Measurements from ENCODE around the gene AQP12B. TPM values are rescaled to one million over a fixed set of nuclear protein-coding genes. Genes with fewer than 3 reads are reported as not detected.

AQP12B gene
- total and polyA plus RNA-seq, 9 of the 15 experiments (the other 6 are each of a cell fraction or from before 2014, with no cell fraction given): not detected

GRCh38 chr2:240663546-240664190 is 19.0 kb downstream of the AQP12B start:
- no peaks in the 10 kb centered on the region for H3K4me1 ChIP-seq (replicated peaks in 1 of 2; ENCODE audit: control insufficient read depth in 2 of 2, insufficient read depth in 2 of 2, low read length in 2 of 2)
- H3K9ac ChIP-seq (ENCODE audit: insufficient read depth in 1 of 2, low read depth in 2 of 2, low read length in 2 of 2): no peak overlapping the region
- no peaks in the 10 kb centered on the region for H3K79me2 ChIP-seq (ENCODE audit: control insufficient read depth, insufficient read depth, low read length)
- BruUV-seq (replicated peaks): no TSS peak
- FAIRE-seq (no peak), ATAC-seq (no peak), DNase-seq (ENCODE audit: extremely low read depth in 1 of 4, low spot score in 3 of 4) (no peak)
- H4K20me1 ChIP-seq (replicated peaks; ENCODE audit: control insufficient read depth, insufficient read depth, low read length): no peaks in the 10 kb centered on the region
- no peaks in the 10 kb centered on the region; the same call in 1 of the 2 replicates for H3K9me3 ChIP-seq (replicated peaks; ENCODE audit: control insufficient read depth, insufficient read depth, low read depth, low read length)
- H3K27ac ChIP-seq (ENCODE audit: extremely low read depth, low read depth, low read length): no peak overlapping the region
- ChIA-PET POLR2A (no interaction called here), CTCF (ENCODE audit: low intra/inter-chr PET ratio) (no interaction called here)
- H3K4me2 ChIP-seq (ENCODE audit: insufficient read depth, low read length): no peak overlapping the region
- WGBS (ENCODE audit: insufficient coverage, low coverage, missing lambda C conversion rate): 0% methylated on average over 6 of the region's 6 CpGs
- no peak overlapping the region for H3K4me3 ChIP-seq
- no peaks in the 10 kb centered on the region for H3K36me3 ChIP-seq (ENCODE audit: control insufficient read depth, insufficient read depth, low read length)
- H3K27me3 ChIP-seq (ENCODE audit: control insufficient read depth in 2 of 2, insufficient read depth in 2 of 2, low read length in 2 of 2): no peaks in the 10 kb centered on the region
- in situ Hi-C loops (cut with MboI) (no loop called here), intact Hi-C loops (cut with micrococcal nuclease) (no loop called here)
- TF ChIP-seq ZBTB8A (IDR thresholded peaks at IDR 0.05; ENCODE audit: partially characterized antibody): no peak
- no peak for TF ChIP-seq ATF7 (IDR thresholded peaks at IDR 0.05)
- TF ChIP-seq ZSCAN29 (IDR thresholded peaks at IDR 0.05): no peak
- no peak for TF ChIP-seq ZNF384 (IDR thresholded peaks at IDR 0.05; ENCODE audit: low read depth, low read length)
- TF ChIP-seq ETV5 (CRISPR knock-in tag; IDR thresholded peaks at IDR 0.05; ENCODE audit: low read depth): no peak
- no peak for TF ChIP-seq SOX6 (IDR thresholded peaks at IDR 0.05)
- no peak for TF ChIP-seq NBN (IDR thresholded peaks at IDR 0.05; ENCODE audit: low read depth)
- TF ChIP-seq PHB2 (IDR thresholded peaks at IDR 0.05; ENCODE audit: low read depth): no peak
- H2AFZ ChIP-seq (ENCODE audit: low read depth, low read length): no peak overlapping the region
- no peaks in the 10 kb centered on the region for H3K9me1 ChIP-seq (ENCODE audit: control insufficient read depth, insufficient read depth, low read length)

GRCh38 chr2:240662681-240663080 is 20.0 kb downstream of the AQP12B start:
- H3K4me1 ChIP-seq (replicated peaks in 1 of 2; ENCODE audit: control insufficient read depth in 2 of 2, insufficient read depth in 2 of 2, low read length in 2 of 2): no peaks in the 10 kb centered on the region
- no peak overlapping the region for H2AFZ ChIP-seq (ENCODE audit: low read depth, low read length)
- H3K36me3 ChIP-seq (ENCODE audit: control insufficient read depth, insufficient read depth, low read length): no peaks in the 10 kb centered on the region
- no peak overlapping the region for H3K27ac ChIP-seq (ENCODE audit: extremely low read depth, low read depth, low read length)
- no TSS peak for BruUV-seq (replicated peaks)
- no peaks in the 10 kb centered on the region for H3K9me1 ChIP-seq (ENCODE audit: control insufficient read depth, insufficient read depth, low read length)
- in situ Hi-C loops (cut with MboI) (no loop called here), intact Hi-C loops (cut with micrococcal nuclease) (no loop called here)
- no peaks in the 10 kb centered on the region for H3K79me2 ChIP-seq (ENCODE audit: control insufficient read depth, insufficient read depth, low read length)
- H3K4me3 ChIP-seq: no peak overlapping the region
- no peak for DNase-seq (ENCODE audit: extremely low read depth in 1 of 4, low spot score in 3 of 4)
- POLR2A ChIA-PET: no interaction called here
- 0% methylated on average over 3 of the region's 3 CpGs for WGBS (ENCODE audit: insufficient coverage, low coverage, missing lambda C conversion rate)
- H4K20me1 ChIP-seq (replicated peaks; ENCODE audit: control insufficient read depth, insufficient read depth, low read length): no peaks in the 10 kb centered on the region
- no peaks in the 10 kb centered on the region; the same call in 1 of the 2 replicates for H3K9me3 ChIP-seq (replicated peaks; ENCODE audit: control insufficient read depth, insufficient read depth, low read depth, low read length)
- no peak for FAIRE-seq
- no peak overlapping the region for H3K4me2 ChIP-seq (ENCODE audit: insufficient read depth, low read length)
- CTCF ChIA-PET (ENCODE audit: low intra/inter-chr PET ratio): no interaction called here
- no peak overlapping the region for H3K9ac ChIP-seq (ENCODE audit: insufficient read depth in 1 of 2, low read depth in 2 of 2, low read length in 2 of 2)
- ATAC-seq: no peak
- no peaks in the 10 kb centered on the region for H3K27me3 ChIP-seq (ENCODE audit: control insufficient read depth in 2 of 2, insufficient read depth in 2 of 2, low read length in 2 of 2)
- no peak for TF ChIP-seq TBP (optimal IDR thresholded peaks at IDR 0.05; ENCODE audit: low read depth, low read length)
- no peak for TF ChIP-seq ZNF561 (CRISPR knock-in tag; conservative IDR thresholded peaks at IDR 0.05)
- TF ChIP-seq RREB1 (CRISPR knock-in tag; IDR thresholded peaks at IDR 0.05): no peak
